HG02678 (cell line): Measurements from ENCODE around the gene LIMCH1.
"Not testable (repeated sequence)": the region's sequence is repeated elsewhere in the genome, so short reads cannot be mapped to it uniquely, and the experiment has no call there.

Experiments used
- ATAC-seq: cut with Tn5 transposase; IDR thresholded peaks from one replicate; pipeline ENCODE4 v1.9.1; 2021; ENCODE audit warnings: mild to moderate bottlenecking, moderate library complexity; ENCODE audit not compliant: unreplicated experiment

LIMCH1 gene

GRCh38 chr4:41638866-41639265 is 100.9 kb downstream of the LIMCH1 start:
- ATAC-seq, result no peak

- ATAC-seq, result no peak
Measured at GRCh38 chr4:41639291-41639690, 101.3 kb downstream of the LIMCH1 start.

GRCh38 chr4:41640906-41641305 is 102.9 kb downstream of the LIMCH1 start:
- no peak for ATAC-seq

- not testable (repeated sequence) for ATAC-seq
Measured at GRCh38 chr4:41642746-41643145, 104.8 kb downstream of the LIMCH1 start.

GRCh38 chr4:41643331-41643730 is 105.4 kb downstream of the LIMCH1 start:
- no peak for ATAC-seq

GRCh38 chr4:41644288-41644914 is 106.4 kb downstream of the LIMCH1 start:
- no peak for ATAC-seq

GRCh38 chr4:41644915-41645295 is 106.9 kb downstream of the LIMCH1 start:
- ATAC-seq, result no peak

- no peak for ATAC-seq
Measured at GRCh38 chr4:41645728-41646390, 107.9 kb downstream of the LIMCH1 start.

GRCh38 chr4:41646862-41647261 is 108.9 kb downstream of the LIMCH1 start:
- ATAC-seq, result no peak

GRCh38 chr4:41647383-41647782 is 109.4 kb downstream of the LIMCH1 start:
- no peak for ATAC-seq

GRCh38 chr4:41651150-41651549 is 113.2 kb downstream of the LIMCH1 start:
- ATAC-seq, result not testable (repeated sequence)

GRCh38 chr4:41652971-41653370 is 115.0 kb downstream of the LIMCH1 start:
- no peak for ATAC-seq

- no peak for ATAC-seq
Measured at GRCh38 chr4:41653523-41653922, 115.6 kb downstream of the LIMCH1 start.

- no peak for ATAC-seq
Measured at GRCh38 chr4:41655177-41655576, 117.2 kb downstream of the LIMCH1 start.

- no peak for ATAC-seq
Measured at GRCh38 chr4:41656106-41656505, 118.1 kb downstream of the LIMCH1 start.

GRCh38 chr4:41656572-41657520 is 118.9 kb downstream of the LIMCH1 start:
- no peak for ATAC-seq

- ATAC-seq, result no peak
Measured at GRCh38 chr4:41657561-41657960, 119.6 kb downstream of the LIMCH1 start.

- no peak for ATAC-seq
Measured at GRCh38 chr4:41658163-41658562, 120.2 kb downstream of the LIMCH1 start.

GRCh38 chr4:41660352-41660751 is 122.4 kb downstream of the LIMCH1 start:
- no peak for ATAC-seq

GRCh38 chr4:41661442-41662076 is 123.6 kb downstream of the LIMCH1 start:
- ATAC-seq, result peak; percentile 75

- ATAC-seq, result no peak
Measured at GRCh38 chr4:41665636-41666207, 127.8 kb downstream of the LIMCH1 start.
